Mesenchymal stem cell (in vitro differentiated cells and primary cell): ENCODE results near the gene AXIN2.
A peak's percentile ranks its signal among the peaks of the same experiment; 100 is the strongest.

ENCODE experiments used
- DNase-seq: peaks from one replicate; pipeline ENCODE4 v3.0.0-alpha.2; 2013
- H2AFZ ChIP-seq: one replicate; pipeline ENCODE4 v1.6.1; 2013; ENCODE audit warnings: low read depth, mild to moderate bottlenecking, control low read depth, inconsistent platforms, low read length, moderate library complexity
- H2AK5ac ChIP-seq: 2 replicates; pipeline ENCODE4 v1.6.1; 2013; ENCODE audit warnings: low read length, moderate library complexity, mild to moderate bottlenecking, inconsistent platforms; ENCODE audit not compliant: severe bottlenecking
- H2BK120ac ChIP-seq: one replicate; pipeline ENCODE4 v1.6.1; 2013; ENCODE audit warnings: low read depth, mild to moderate bottlenecking, inconsistent platforms, low read length, moderate library complexity
- H2BK12ac ChIP-seq, 2 experiments: one replicate each; pipeline ENCODE4 v1.6.1; 2013; ENCODE audit warnings: inconsistent platforms in 2 of 2, low read length in 2 of 2, mild to moderate bottlenecking in 2 of 2, moderate library complexity in 2 of 2, control low read depth in 1 of 2
- H2BK15ac ChIP-seq: one replicate; pipeline ENCODE4 v1.6.1; 2013; ENCODE audit warnings: mild to moderate bottlenecking, low read depth, inconsistent platforms; ENCODE audit not compliant: poor library complexity, severe bottlenecking
- H2BK5ac ChIP-seq: 2 replicates; pipeline ENCODE4 v1.6.1; 2013; ENCODE audit warnings: low read depth, mild to moderate bottlenecking, low read length, control low read depth, inconsistent platforms; ENCODE audit not compliant: poor library complexity, severe bottlenecking
- H3K14ac ChIP-seq, 2 experiments: one replicate each; pipeline ENCODE4 v1.6.1; 2013; ENCODE audit warnings: inconsistent platforms in 2 of 2, low read length in 2 of 2, control low read depth in 1 of 2, mild to moderate bottlenecking in 1 of 2, moderate library complexity in 1 of 2
- H3K18ac ChIP-seq, 2 experiments: one replicate each; pipeline ENCODE4 v1.6.1; 2013; ENCODE audit warnings: inconsistent platforms in 2 of 2, low read length in 2 of 2, control low read depth in 1 of 2, low read depth in 1 of 2, mild to moderate bottlenecking in 1 of 2
- H3K23ac ChIP-seq, 2 experiments: one replicate each; pipeline ENCODE4 v1.6.1; 2013; ENCODE audit warnings: inconsistent platforms in 2 of 2, low read length in 2 of 2, mild to moderate bottlenecking in 2 of 2, moderate library complexity in 2 of 2, control low read depth in 1 of 2
- H3K27ac ChIP-seq: 2 replicates; pipeline ENCODE4 v1.5.1; 2013; ENCODE audit warnings: mild to moderate bottlenecking, moderate library complexity, low read length, control low read depth, inconsistent platforms; ENCODE audit not compliant: poor library complexity, severe bottlenecking
- H3K27me3 ChIP-seq, 2 experiments: 2 replicates each; pipeline versions ENCODE4 v1.6.1 to v1.7.0; 2013; ENCODE audit warnings: low read length in 2 of 2, mild to moderate bottlenecking in 2 of 2, moderate library complexity in 2 of 2, control low read depth in 1 of 2, inconsistent platforms in 1 of 2; ENCODE audit not compliant: control insufficient read depth in 1 of 2, insufficient read depth in 1 of 2
- H3K36me3 ChIP-seq, 2 experiments: 2 replicates each; pipeline versions ENCODE4 v1.6.1 to v1.7.0; 2013; ENCODE audit warnings: low read length in 2 of 2, control low read depth in 1 of 2, inconsistent platforms in 1 of 2, low read depth in 1 of 2, mild to moderate bottlenecking in 1 of 2; ENCODE audit not compliant: insufficient read depth in 2 of 2, control insufficient read depth in 1 of 2
- H3K4ac ChIP-seq, 2 experiments: one replicate each; pipeline ENCODE4 v1.6.1; 2013; ENCODE audit warnings: inconsistent platforms in 2 of 2, low read length in 2 of 2, mild to moderate bottlenecking in 2 of 2, moderate library complexity in 2 of 2, control low read depth in 1 of 2, low read depth in 1 of 2
- H3K4me1 ChIP-seq: 2 replicates; pipeline ENCODE4 v1.6.1; 2013; ENCODE audit warnings: low read depth, low read length, control low read depth; ENCODE audit not compliant: control insufficient read depth, insufficient read depth
- H3K4me2 ChIP-seq: 2 replicates; pipeline ENCODE4 v1.6.1; 2013; ENCODE audit warnings: low read length, mild to moderate bottlenecking, inconsistent platforms; ENCODE audit not compliant: poor library complexity, severe bottlenecking
- H3K4me3 ChIP-seq, 2 experiments: 2 replicates each; pipeline versions ENCODE4 v1.5.1 to v1.7.0; 2013; ENCODE audit warnings: low read length in 2 of 2, mild to moderate bottlenecking in 2 of 2, control low read depth in 1 of 2, low read depth in 1 of 2; ENCODE audit not compliant: insufficient read depth in 1 of 2
- H3K79me1 ChIP-seq: replicated peaks from 2 replicates; pipeline ENCODE4 v1.6.1; 2013; ENCODE audit warnings: mild to moderate bottlenecking, control low read depth, low read length, inconsistent platforms; ENCODE audit not compliant: poor library complexity, severe bottlenecking
- H3K9ac ChIP-seq: 2 replicates; pipeline ENCODE4 v1.7.0; 2013; ENCODE audit warnings: mild to moderate bottlenecking, low read length, moderate library complexity
- H3K9me3 ChIP-seq: 2 replicates; pipeline ENCODE4 v1.7.0; 2013; ENCODE audit warnings: mild to moderate bottlenecking, low read length; ENCODE audit not compliant: control insufficient read depth
- H4K8ac ChIP-seq: one replicate; pipeline ENCODE4 v1.6.1; 2013; ENCODE audit warnings: inconsistent platforms, mild to moderate bottlenecking, low read length, moderate library complexity
- H4K91ac ChIP-seq: one replicate; pipeline ENCODE4 v1.6.1; 2013; ENCODE audit warnings: mild to moderate bottlenecking, low read length, inconsistent platforms
- WGBS: methylation state at CpG from one replicate; pipeline ENCODE4 v1.1.7; 2013; ENCODE audit warnings: mixed read lengths; 5-methylcytosine and 5-hydroxymethylcytosine counted together

The AXIN2 gene

GRCh38 chr17:65523411-65523810 is 38.0 kb downstream of the AXIN2 start:
- H3K9ac ChIP-seq, result no peak overlapping the region
- no peak overlapping the region for H3K4ac ChIP-seq
- no peak overlapping the region for H4K91ac ChIP-seq
- H2BK15ac ChIP-seq, result no peak overlapping the region
- DNase-seq, result no peak
- no peak overlapping the region for H2BK120ac ChIP-seq
- H4K8ac ChIP-seq, result no peak overlapping the region
- H2BK5ac ChIP-seq, result no peak overlapping the region
- no peak overlapping the region for H3K23ac ChIP-seq
- no CpG with 5 or more reads among the region's 1 CpG for WGBS
- H3K79me1 ChIP-seq, result no peaks in the 10 kb centered on the region
- H3K9me3 ChIP-seq, result no peaks in the 10 kb centered on the region
- peaks cover 5 to 19% of the 10 kb centered on the region in 2 experiments for H3K27me3 ChIP-seq
- H3K4me3 ChIP-seq, result no peak overlapping the region
- no peak overlapping the region for H3K27ac ChIP-seq
- no peak overlapping the region for H2AK5ac ChIP-seq
- peaks cover 8 to 11% of the 10 kb centered on the region in 2 experiments for H3K36me3 ChIP-seq
- H3K18ac ChIP-seq, result no peak overlapping the region
- no peak overlapping the region for H3K4me2 ChIP-seq
- H2AFZ ChIP-seq, result no peak overlapping the region
- H3K14ac ChIP-seq, result no peak overlapping the region
- peaks cover 5% of the 10 kb centered on the region for H3K4me1 ChIP-seq
- no peak overlapping the region for H2BK12ac ChIP-seq

- Histone ChIP-seq H4K91ac (no peak overlapping the region), H3K27ac (no peak overlapping the region), H3K36me3 (peaks cover 3 to 6% of the 10 kb centered on the region in 2 experiments), H3K23ac (no peak overlapping the region), H3K18ac (no peak overlapping the region), H3K4ac (no peak overlapping the region), H2AK5ac (no peak overlapping the region), H3K9me3 (no peaks in the 10 kb centered on the region), H2BK12ac (no peak overlapping the region), H3K14ac (peak overlapping the region in 1 of 2 experiments; percentile 39), H3K4me3 (no peak overlapping the region), H3K27me3 (peaks cover 7 to 24% of the 10 kb centered on the region in 2 experiments), H3K4me1 (peaks cover 5% of the 10 kb centered on the region), H2BK120ac (no peak overlapping the region), H2BK5ac (no peak overlapping the region), H4K8ac (no peak overlapping the region), H3K9ac (no peak overlapping the region), H2AFZ (no peak overlapping the region), H2BK15ac (no peak overlapping the region), H3K79me1 (no peaks in the 10 kb centered on the region), H3K4me2 (no peak overlapping the region)
- no peak for DNase-seq
- whole genome bisulfite sequencing, result 86% methylated on average over 13 of the region's 14 CpGs
These were observed 38.6 kb downstream of the AXIN2 start for GRCh38 chr17:65522751-65523404.

GRCh38 chr17:65519462-65519861 is 42.0 kb downstream of the AXIN2 start:
- Histone ChIP-seq H2BK120ac (no peak overlapping the region), H2BK5ac (no peak overlapping the region), H3K27ac (no peak overlapping the region), H3K23ac (no peak overlapping the region), H2BK15ac (no peak overlapping the region), H3K9ac (no peak overlapping the region), H3K14ac (no peak overlapping the region), H2BK12ac (no peak overlapping the region), H3K36me3 (no peaks in the 10 kb centered on the region), H3K27me3 (peaks cover 7 to 31% of the 10 kb centered on the region in 2 experiments), H3K18ac (no peak overlapping the region), H3K79me1 (no peaks in the 10 kb centered on the region), H3K4ac (no peak overlapping the region), H4K91ac (no peak overlapping the region), H4K8ac (no peak overlapping the region), H2AFZ (no peak overlapping the region), H3K9me3 (no peaks in the 10 kb centered on the region), H2AK5ac (no peak overlapping the region), H3K4me2 (no peak overlapping the region), H3K4me3 (no peak overlapping the region), H3K4me1 (peaks cover 11% of the 10 kb centered on the region)
- WGBS, result 67% methylated on average over 3 of the region's 3 CpGs
- DNase-seq, result no peak

GRCh38 chr17:65518256-65518655 is 43.2 kb downstream of the AXIN2 start:
- no peak overlapping the region for H2BK120ac ChIP-seq
- H3K4me2 ChIP-seq, result no peak overlapping the region
- H3K4me1 ChIP-seq, result peaks cover 5% of the 10 kb centered on the region
- H2BK12ac ChIP-seq, result no peak overlapping the region
- no peak overlapping the region for H3K23ac ChIP-seq
- H2BK5ac ChIP-seq, result no peak overlapping the region
- no peak overlapping the region for H4K8ac ChIP-seq
- H3K9ac ChIP-seq, result no peak overlapping the region
- H3K27ac ChIP-seq, result no peak overlapping the region
- H2AFZ ChIP-seq, result no peak overlapping the region
- H2AK5ac ChIP-seq, result no peak overlapping the region
- H3K27me3 ChIP-seq, result peaks cover 7 to 27% of the 10 kb centered on the region in 2 experiments
- DNase-seq, result no peak
- no peaks in the 10 kb centered on the region for H3K36me3 ChIP-seq
- H3K9me3 ChIP-seq, result no peaks in the 10 kb centered on the region
- no peak overlapping the region for H3K4ac ChIP-seq
- no peak overlapping the region for H2BK15ac ChIP-seq
- 98% methylated on average over 2 of the region's 2 CpGs for WGBS
- no peak overlapping the region for H3K18ac ChIP-seq
- no peak overlapping the region for H4K91ac ChIP-seq
- no peaks in the 10 kb centered on the region for H3K79me1 ChIP-seq
- H3K4me3 ChIP-seq, result no peak overlapping the region
- H3K14ac ChIP-seq, result no peak overlapping the region
